ENCODE data around the gene PARVA. TPM values are rescaled to one million over a fixed set of nuclear protein-coding genes. Genes with fewer than 3 reads are reported as not detected.
A peak's percentile ranks its signal among the peaks of the same experiment; 100 is the strongest.

Gene PARVA
- total RNA-seq, 1 donor from 2014 or later: 23.5 TPM

DNA sequence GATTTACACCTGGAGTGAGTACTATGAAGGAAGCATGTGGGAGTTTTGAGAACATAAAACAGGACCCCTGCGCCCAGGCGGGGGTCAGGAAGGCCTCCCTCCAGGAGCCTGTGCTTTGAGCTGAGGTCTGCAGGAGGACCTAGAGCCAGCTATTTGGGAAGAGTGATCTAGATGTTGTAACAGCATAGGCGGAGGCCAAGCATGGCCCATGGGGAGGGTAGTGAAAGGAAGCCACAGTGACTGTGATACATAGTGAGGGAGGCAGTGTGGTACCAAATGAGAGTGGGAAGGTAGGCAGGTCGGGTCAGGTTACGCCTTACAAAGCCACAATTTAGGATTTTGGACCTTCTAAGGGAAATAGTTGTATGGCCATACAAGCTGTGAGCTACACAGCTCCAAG lies 147.5 kb downstream of the PARVA start:
- no peak for DNase-seq (ENCODE audit: low read depth, low spot score)

DNA sequence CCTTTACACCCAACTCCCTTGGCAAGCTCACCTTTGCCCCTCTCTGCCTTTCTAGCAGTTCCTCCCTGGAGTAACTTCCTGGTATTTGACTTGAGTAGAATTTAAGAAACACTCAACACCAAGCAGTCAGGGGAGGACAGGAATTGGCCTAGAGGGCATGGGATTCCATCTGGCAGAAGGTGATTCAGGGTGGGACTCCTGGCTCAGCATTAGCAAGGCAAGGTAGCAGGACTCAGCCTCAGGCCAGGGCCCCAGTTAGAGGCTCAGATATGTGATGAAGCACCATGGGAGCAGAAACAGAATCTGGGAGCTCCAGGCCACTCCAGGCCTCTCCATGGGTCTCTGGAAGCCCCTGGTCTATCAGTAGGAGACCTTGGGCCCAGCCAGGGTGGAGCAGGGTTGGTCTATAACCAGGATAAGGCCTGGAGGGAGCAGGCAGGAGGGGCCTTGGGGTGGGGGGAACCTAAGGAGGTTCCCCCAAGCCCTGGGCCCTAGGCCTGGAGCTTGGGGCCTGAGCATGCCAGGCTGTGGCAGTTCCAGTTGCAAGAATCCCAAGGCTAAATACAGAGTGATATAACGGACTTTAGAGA lies 148.2 kb downstream of the PARVA start:
- no peak for DNase-seq (ENCODE audit: low read depth, low spot score)

DNA sequence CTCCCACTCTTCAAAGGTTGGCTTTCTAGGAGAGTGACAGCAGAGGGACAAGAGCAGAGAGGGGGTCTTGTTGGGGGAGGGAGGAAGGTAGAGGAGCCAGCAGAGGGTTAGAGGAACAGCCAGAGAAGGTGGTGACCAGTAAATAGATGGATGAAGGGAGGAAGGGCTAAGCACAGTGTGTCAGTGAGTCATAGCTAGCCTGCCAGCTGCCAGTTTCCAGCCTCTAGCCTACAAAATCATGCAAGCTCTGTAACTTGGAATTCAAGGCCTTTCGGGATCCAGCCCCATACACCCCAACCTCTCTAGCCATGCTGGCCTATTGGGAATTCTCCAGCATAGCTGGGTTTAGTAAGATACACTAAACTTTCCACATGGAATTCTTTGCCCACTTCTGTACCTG lies 149.4 kb downstream of the PARVA start:
- no peak for DNase-seq (ENCODE audit: low read depth, low spot score)

DNA sequence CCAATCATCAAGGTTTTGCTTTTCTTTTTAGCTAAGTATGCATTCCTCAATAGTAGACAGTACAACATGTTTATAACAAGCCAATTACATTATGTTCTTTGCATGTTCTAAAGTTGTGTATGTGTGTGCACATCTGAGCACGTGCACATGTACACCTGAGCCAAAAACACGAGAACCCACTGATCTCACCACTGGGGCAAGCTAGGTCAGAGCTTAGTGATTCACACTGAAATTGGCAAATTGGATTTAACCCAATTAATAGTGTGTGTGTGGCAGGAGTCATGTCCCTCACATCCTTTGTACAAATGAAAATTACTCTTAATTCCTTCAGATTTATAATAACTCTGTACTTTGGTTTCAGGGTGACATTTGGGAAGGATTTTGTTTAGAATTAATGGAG lies 151.1 kb downstream of the PARVA start:
- no peak for DNase-seq (ENCODE audit: low read depth, low spot score)

DNA sequence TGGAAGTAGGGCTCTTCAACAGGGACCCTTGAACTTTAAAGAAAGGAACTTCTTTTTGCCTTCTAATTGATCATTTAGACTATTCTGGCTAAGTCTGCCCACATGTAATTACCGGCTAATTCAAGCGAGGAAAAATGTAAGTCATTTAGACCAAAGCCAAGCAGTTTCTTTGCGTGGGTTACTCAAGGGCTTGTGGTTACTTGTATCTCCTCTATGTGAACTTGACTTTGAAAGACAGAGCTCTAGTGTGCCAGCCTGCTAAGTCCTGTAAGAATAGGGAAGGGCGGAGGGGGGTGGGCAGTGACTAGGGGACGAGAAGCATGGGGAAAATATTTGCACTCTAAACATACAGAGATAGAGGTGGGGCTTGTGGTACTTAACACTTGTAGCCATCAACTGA lies 151.7 kb downstream of the PARVA start:
- DNase-seq (ENCODE audit: low read depth, low spot score): no peak

DNA sequence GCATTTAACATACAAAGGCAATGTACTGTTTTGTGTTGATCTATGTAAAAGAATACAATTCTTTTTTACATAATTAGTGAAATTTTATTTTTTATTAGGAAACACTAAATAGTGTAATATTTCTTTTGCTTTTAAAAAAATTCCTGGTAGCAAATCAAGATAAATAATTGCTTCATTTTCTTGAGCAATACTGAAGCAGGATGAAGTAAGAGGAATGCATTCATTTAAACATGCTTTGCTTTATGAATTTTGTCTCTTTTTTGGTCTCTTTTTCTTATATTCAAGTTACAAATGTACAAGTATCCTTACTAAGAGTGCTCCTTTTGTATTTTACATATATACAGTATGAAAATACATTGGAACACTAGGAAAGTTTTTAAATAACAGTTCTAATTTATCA lies 152.4 kb downstream of the PARVA start:
- DNase-seq (ENCODE audit: low read depth, low spot score): no peak

DNA sequence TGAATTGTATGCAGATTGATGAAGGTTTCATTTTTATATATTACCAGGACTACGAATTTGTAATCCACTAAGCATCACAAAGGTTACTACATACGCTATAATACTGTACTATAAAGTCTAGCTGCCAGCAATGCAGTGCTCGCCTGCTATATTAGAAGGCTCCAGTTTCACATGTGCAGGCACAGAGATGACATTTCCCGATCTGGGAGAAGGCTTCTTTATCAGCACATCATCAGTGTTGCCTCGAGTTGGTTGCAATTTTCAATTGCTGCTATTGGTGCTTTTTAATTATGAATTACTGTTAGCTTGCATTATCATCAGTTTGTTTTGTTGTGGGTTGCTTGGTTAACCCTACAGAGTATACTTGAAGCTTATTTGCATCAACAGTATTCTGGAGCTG lies 153.6 kb downstream of the PARVA start:
- DNase-seq (ENCODE audit: low read depth, low spot score): no peak

DNA sequence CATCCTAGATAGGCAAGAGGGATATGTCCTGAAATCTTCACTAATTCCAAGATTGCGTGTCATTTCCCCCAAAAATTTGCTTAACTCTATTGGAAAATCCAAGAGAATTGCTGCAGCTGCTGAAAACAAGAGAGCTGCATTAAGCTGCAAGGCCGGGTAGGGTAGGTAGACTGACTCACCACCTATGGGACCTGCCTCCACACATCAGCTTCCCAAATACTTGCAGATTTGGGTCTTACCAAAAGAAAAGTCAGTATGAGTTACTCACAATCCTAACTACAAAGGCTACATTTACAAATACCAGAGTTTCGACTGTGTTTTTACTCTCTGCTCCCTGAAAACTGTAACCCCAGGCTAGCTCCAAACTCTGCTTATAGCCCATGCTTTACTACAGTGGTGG lies 154.3 kb downstream of the PARVA start:
- no peak for DNase-seq (ENCODE audit: low read depth, low spot score)

DNA sequence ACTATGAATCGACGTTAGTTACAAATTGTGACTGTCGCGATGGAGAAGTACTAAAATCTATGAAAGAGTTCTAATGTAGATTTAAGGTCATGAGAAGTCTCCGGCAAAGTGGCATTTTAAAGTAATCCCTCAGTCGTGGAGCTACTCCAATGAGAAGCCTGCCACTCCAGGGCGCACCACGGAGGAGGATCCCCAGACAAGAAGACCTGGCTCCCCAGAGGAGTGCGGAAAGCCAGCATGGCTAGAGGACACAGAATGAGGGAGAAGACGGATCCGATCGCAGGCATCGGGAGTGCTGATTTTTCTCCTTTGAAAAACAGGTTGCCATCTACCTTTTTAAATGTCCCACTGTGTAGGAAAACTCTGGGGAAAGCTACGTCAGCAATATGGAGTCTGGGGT lies 155.2 kb downstream of the PARVA start:
- DNase-seq (ENCODE audit: low read depth, low spot score): no peak

DNA sequence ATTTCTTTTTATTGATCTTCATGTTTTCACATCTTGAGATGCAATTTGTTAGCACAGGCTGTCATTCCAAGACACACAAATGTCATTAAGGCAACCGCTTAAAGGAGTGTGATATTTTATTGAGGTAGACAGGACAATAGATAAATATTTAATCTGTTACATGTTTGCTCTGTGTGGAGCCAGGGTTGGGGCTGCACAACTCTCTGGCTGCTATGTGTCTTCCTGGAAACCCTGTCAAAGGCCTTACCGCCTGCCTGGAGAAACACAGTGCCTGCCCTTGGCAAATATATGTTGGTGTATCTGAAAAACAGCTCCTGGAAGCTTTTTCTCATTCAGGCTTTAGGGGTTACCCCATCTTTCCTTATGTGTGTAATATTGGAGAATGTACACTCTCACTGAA lies 157.2 kb downstream of the PARVA start:
- DNase-seq (ENCODE audit: low read depth, low spot score): no peak

DNA sequence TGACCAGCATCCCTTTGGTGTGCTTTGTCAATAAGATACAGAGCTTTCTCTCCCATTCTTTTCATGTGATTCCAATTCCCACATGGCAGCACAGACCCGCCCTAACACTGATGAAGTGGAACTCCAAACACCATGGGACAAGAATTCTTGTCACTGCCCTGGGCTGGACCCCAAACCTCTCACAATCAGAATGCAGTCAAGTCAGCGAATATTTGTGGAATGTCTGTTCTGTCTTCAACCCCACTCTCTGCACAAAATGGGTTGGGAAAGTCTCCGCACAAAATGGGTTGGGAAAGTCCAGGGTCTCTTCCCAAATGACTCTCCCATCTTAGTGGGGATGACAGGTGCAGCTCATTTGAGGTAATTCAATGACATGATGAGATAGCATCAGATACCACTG lies 157.9 kb downstream of the PARVA start:
- DNase-seq (ENCODE audit: low read depth, low spot score): no peak

DNA sequence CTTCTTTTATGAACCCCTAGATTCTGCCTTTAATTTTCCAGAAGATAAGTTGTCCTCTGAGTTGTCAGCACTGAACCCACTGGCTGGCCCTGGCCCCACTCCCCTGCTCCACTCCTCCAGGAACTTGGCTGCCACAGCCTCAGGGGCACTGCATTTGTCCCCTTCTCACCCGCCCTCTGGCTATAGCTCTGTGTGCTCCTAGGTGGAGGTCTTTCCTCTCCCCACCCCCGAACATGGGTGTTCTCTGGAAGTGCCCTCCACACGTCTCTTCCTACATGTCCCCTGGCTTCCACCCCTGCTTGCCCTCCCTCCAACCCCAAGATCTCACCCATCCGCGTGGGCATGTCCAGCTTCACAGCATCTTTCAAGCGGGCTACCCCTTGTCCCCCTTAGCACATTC lies 159.2 kb downstream of the PARVA start:
- no peak for DNase-seq (ENCODE audit: low read depth, low spot score)

DNA sequence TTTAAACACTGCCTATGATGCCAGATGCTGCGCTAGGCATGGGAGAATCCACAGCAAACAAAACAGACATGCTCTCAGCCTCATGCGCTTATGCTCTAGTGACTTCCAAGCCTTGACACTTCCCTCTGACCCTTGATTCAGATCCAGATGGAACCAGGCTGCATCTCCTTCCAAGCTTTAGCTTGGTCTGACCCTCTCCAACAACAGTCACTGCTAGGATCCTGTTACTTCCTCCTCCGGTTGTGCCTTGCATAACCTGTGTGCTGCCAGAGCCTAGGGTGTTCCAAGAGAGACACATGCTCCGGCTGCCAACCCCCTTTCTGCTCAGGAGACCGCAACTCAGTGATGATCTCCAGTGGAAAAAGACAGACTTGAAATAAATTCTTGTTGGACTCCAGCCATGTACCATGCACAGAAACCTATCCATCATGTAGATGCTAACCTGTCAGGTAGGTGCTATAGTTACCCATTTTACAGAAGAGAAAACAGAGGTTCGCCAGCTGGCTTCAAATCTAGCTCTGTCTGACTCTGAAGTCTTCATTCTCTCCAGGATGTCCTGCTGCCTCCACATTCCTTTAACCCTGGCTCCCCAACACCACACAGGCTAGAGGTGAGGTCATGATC lies 160.5 kb downstream of the PARVA start:
- no peak for DNase-seq (ENCODE audit: low read depth, low spot score)

DNA sequence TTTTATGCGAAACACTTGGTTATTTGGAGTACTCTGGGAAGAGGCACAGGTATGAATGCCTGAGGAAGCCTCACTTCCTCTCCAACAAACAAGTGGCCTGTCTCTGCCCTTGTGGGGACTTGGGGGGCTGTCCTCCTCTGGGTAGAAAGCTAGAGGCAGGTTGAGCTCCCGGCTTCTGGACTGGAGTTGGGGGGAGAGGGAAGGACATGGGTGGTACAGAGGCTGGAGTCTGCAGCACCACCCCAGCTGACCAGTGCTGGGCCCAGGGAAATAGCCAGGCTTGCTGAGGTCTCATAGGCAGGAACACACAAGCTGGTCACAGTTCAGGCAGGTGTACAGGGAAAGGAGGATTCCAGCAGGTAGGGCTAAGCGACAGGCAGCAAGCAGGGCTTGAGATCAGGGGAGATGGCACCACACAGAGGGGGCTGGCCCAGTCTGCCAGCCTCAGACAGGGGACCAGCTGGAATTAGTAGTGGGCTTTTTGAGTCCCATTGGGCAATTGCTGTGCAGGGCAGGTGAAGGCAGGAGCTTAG lies 161.6 kb downstream of the PARVA start:
- DNase-seq (ENCODE audit: low read depth, low spot score): no peak

DNA sequence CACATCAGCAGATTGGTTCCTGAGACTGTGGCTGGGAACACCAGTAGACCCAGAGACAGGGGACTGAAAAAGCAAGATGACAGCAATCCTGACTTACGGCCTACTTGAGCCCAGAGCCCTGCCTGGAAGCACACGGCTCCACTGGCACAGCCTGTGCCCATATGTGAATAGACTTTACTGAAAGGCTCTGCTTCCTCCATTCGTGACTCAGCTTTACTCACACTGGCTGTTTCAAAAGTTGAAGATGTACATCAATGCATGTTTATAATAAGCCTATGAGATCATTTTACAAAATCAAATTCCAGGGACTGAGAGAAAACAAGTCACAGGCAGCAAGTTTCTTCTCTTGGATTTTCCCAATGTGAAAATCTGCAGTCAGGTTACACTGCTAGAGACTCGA lies 162.2 kb downstream of the PARVA start:
- peak; percentile 49 for DNase-seq (ENCODE audit: low read depth, low spot score)

DNA sequence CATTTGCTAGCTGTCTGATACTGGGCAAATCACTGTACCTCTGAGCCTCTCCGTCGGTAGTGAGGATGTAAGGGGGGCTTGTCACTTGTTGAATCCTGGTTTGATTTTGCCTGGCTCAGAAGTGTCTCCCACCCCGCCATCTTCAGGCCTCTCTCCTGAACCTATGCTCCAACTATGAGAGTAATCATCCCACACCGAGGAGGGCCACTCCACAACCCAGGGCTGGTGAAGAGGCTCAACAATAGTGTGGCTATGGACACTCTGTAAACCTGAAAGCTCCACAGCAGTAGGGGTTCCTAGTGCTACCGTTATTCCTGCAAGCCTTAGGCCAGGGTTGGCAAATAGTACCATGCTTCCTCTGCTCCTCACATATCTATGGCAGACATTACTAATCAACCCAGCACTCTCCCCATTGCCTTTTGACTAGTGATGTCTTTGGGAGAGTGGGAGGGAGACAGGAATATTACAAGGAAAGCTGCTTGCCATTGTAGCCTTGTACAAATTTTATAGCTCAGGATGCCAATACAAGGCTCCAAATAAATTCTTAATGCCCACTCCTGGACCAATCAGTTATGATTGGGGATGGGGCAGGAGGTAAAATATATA lies 162.8 kb downstream of the PARVA start:
- DNase-seq (ENCODE audit: low read depth, low spot score): no peak

DNA sequence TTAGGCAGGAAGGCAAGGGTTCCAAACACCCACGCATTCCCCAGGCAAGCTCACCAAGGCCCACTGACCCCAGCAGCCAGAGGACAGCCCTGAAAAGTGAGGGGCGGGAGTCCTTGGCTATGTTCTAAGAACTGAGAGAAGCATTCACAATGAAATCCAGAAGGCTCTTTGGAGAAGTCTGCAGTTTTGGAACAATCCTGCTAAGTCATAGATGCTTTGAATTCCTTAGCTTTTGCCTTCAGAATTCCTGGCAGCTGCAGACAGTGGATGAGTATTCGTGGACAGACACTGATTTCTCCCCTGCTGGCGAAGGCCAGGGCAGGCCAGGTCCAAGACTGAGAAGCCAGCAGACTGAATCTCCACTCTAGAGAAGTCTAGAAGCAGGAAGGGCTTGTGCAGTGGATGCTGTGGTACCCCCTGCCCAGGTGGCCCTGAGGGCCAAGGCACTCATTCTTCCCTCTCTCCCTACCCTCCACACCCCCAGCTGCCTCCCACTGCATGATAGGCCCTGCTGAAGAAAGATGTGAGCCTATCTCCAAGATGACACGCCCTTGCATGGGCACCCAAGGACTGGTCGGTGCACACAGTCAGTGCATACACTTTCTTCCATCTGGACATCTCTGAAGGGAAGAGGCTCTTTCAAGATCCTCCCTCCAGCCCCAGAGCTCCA lies 163.7 kb downstream of the PARVA start:
- no peak for DNase-seq (ENCODE audit: low read depth, low spot score)

DNA sequence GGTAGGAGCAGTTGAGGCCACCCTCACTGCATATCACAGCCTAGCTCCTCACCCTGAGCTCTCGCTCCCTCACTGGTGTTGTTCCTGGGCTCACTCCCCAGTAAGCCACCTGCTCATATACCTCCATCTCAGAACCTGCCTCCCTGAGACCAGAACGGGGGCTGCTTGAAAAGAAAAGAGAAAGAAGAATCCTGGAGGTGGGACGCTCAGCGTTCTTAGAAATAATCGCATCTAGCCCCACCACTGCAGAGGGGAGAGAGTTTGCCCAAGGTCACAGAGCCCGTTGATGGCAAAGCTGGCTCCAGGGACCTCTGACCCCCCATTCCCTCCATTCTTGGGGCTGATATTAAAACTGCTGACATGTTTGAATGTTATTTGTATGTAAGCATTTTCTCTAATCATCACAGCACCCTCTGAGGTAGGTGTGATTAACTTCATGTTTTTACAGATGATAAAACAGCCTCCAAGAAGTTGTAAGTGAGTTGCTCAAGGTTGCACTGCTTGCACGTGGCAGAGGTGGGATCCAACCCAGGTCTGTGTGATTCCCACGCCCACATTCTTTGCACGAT lies 164.3 kb downstream of the PARVA start:
- no peak for DNase-seq (ENCODE audit: low read depth, low spot score)

DNA sequence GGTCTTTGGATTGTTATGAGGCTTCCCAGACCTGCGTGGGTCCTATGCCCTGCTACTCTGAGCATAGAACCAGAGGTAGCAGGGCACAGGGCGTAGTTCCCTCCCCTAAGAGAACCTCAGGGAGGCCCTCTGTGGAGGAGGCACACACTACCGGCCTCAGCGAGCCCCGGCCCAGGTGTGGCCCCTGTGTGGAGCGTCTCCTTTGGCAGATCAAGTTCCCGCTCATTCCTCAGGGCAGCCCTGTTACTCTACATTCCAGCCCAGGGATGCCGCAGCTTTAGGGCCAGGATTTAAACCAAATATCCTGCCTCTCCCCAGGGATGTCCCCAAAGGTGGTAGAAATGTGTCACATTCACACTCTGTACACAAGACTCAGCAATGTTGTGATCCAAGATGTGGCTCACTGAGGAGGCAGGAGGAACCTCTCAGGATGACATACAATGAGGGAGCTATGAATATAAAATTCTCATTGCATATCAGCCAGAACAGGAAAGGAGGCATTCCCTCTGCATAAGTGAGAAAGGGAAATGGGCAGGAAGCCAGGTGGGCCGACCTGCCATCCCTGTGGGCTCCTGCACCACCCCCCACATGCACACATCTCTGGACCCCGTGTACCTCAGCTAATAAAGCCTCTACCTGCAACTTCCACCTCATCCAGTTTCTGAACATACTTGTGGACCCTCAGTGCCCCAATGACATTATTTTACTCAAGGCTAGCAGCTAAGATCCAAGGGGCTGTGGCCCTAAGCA lies 165.0 kb downstream of the PARVA start:
- DNase-seq (ENCODE audit: low read depth, low spot score): no peak

DNA sequence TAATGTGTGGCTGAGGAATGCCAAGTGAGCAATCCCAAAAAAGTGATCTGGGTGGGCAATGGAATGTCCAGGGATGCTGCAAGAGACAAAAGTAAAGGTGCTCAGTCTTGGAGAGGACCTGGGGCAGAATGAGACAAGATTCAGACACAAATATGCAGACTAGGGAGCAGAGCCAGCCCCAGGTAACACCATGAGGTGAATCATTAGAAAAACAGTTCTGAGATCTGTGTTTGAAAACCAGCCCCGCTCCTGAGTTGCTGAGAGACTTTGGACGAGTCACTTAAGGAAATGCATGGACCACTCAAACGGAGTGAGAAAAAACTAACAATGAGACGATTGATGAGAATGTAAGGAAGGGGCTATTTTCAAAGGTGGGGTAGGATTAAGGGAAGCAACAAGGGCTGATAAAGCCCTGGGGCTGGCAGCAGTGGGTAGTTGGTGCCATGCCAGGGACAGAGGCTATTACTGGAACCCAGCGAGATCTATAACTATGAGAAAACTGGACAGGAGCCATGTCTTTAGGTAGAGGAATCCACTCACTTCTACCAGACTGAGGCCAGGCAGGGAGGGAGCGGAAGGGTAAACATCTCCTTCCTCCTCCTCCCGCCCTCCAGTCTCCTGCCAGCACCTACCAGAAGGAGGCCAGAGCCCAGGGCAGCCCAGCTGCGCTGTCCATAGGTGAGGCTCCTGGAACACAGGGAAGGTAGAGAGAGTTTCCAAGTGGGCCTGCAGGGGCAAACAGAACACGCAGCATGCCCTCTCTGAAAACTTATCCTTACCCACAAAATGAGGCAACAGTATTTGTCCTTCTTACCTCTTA lies 166.4 kb downstream of the PARVA start:
- no peak for DNase-seq (ENCODE audit: low read depth, low spot score)

All from pulmonary artery endothelial cell (primary cell).